Endometrial microvascular endothelial cells (primary cell): ENCODE measurements around the gene TRAPPC3L. TPM values are rescaled to one million over a fixed set of nuclear protein-coding genes. Genes with fewer than 3 reads are reported as not detected.

Experiments
- in situ Hi-C: cut with HindIII; loops from 2 replicates; pipeline ENCODE4 v1.10.0; 2017; ENCODE audit warnings: low sequenced_read_pairs, low pct_unique_long_range_greater_than_20kb; ENCODE audit errors: inconsistent ontology term
- total RNA-seq: library from RNA; depleted of rRNA; stranded (reverse); fragments of >200 nt; gene quantifications from one replicate; pipeline ENCODE4 v1.2.3, GENCODE V29; 2015; ENCODE audit errors: inconsistent ontology term

Gene TRAPPC3L
- total RNA-seq, 1 donor from 2014 or later = not detected

- in situ Hi-C loops = no loop called here
Observed at GRCh38 chr6:116450769-116451740, 94.4 kb downstream of the TRAPPC3L start.

- in situ Hi-C loops = no loop called here
Observed at GRCh38 chr6:116450185-116450710, 95.2 kb downstream of the TRAPPC3L start.

- in situ Hi-C loops = no loop called here
Observed at GRCh38 chr6:116449565-116449964, 95.9 kb downstream of the TRAPPC3L start.

DNA sequence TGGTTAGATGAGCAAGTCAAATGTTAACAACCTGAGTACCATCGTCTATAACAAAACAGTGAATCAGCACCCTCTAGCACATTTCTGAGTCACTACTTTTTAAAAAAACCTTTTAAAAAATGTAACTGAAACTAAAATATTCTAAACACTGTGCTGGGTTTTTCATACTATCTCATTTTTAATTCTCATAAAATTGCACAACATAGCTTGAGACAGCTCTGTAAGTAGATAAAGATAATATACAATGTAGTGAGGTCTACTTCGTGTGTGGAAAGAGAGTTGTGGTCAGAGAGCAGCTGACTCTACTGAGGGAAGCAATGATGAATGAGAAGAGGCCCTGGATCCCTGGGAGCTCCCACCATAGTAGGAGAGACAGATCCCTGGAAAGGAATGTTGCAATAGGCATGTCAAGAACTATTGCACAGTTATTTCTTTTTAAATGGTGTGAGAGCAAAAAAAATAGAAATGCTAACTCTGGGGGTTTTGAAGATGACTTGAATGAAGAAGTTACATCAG, 97.9 kb downstream of the TRAPPC3L start:
- in situ Hi-C loops = no loop called here

GRCh38 chr6:116447052-116447451, 98.4 kb downstream of the TRAPPC3L start:
- in situ Hi-C loops = no loop called here

GRCh38 chr6:116446399-116446798, 99.1 kb downstream of the TRAPPC3L start:
- in situ Hi-C loops = no loop called here

DNA sequence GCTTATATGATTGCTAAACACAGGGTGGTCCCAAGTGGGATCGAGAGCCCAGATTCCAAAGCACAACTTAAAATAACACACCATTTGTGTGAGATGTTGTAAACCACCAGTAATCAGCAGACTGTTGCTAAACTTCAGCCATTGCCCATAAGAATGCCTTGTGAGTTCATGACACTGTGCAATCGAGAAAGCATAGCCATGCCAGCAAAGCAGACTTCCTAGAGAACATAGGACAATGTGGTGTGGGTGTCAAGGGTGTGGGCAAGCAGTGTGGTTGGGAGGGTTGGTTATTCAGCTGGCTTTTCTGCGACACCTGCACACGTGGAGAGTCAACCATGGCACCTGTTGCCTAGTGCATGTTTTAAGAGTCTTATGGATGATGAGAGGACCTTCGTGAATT, 100.4 kb downstream of the TRAPPC3L start:
- in situ Hi-C loops = no loop called here

Other genes with a start within 250 kb of the TRAPPC3L start
- gene DSE, start 174.7 kb downstream of the TRAPPC3L start, total RNA-seq = 10.0 TPM
- gene CALHM6, start 84.3 kb downstream of the TRAPPC3L start, total RNA-seq = not detected
- gene CALHM5, start 34.0 kb downstream of the TRAPPC3L start, total RNA-seq = 3.3 TPM
- not detected for gene CALHM4, start 8.1 kb upstream of the TRAPPC3L start, total RNA-seq
- 38.7 TPM for gene RWDD1, start 25.8 kb upstream of the TRAPPC3L start, total RNA-seq
- not detected for gene RSPH4A, start 70.8 kb upstream of the TRAPPC3L start, total RNA-seq
- 7.7 TPM for gene ZUP1, start 123.1 kb upstream of the TRAPPC3L start, total RNA-seq
- gene KPNA5, start 135.5 kb upstream of the TRAPPC3L start, total RNA-seq = 3.3 TPM
- not detected for gene FAM162B, start 220.0 kb upstream of the TRAPPC3L start, total RNA-seq